NOMO-1 treated with DMSO at 0.1 percent for 48 hours (cell line): ENCODE results near the gene PI16.
A peak's percentile ranks its signal among the peaks of the same experiment; 100 is the strongest.

Experiments used
- DNase-seq: peaks from one replicate; lab custom pipeline; 2025; ENCODE audit not compliant: unreplicated experiment; lab: John Stamatoyannopoulos, UW

Gene PI16

DNA sequence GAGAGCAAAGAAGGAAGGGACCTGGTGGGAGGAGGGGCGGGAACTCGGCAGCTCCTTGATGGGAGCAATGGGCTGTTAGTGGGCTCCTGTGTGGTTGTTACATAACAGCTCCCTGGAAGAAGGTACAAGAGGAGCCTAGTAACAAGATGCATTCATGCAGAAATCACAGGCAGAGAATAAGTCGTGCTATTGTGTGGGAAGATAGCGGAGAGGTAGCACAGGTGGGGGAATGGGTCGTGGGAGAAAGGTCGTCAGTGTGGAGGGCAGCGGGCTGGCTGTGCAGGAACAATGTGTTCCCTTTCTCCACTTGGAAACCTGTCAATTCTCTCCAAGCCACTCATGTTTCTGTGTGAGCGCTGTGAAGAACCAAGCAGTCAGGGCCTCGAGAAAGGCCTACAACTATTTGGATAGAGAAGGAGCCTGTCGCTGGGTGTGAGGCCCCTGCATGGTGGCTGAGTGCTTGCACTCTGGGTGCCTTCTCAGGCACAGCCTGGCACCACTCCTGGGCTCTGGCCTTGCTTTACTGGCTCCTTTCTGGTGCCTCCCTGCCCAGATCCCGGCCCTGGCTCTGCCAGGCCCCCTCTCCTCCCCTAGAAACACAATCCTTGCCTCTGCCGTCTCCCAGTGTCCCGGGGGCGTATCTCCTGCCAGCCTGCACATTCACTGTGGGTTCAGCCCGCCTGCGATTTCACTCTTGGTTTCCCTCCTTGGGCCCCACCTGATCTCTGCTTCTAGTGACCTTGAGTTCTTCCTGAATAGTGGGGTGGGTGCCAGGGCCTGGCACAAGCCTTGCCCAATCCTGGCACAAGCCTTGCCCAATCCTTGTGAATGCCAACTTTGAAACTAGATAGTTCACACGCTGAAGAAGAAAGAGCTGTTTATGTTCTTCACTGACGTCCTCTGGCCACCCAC lies 43.5 kb downstream of the PI16 start:
- DNase-seq = no peak

DNA sequence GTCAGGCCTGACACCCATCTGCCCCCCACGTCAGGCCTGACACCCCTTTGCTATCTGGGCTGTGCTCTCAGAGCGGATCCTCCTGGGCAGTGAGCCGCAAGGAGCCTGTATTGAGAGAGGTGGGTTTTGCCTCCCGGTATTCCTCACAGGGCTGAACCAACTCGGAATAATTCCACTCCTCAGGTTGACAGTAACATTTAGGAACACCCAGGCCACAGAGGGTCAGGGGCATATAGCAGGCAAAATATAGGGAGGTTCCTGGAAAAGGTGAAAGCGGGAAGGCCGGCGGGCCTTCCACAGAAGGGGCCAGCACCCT lies 44.1 kb downstream of the PI16 start:
- DNase-seq = no peak

DNA sequence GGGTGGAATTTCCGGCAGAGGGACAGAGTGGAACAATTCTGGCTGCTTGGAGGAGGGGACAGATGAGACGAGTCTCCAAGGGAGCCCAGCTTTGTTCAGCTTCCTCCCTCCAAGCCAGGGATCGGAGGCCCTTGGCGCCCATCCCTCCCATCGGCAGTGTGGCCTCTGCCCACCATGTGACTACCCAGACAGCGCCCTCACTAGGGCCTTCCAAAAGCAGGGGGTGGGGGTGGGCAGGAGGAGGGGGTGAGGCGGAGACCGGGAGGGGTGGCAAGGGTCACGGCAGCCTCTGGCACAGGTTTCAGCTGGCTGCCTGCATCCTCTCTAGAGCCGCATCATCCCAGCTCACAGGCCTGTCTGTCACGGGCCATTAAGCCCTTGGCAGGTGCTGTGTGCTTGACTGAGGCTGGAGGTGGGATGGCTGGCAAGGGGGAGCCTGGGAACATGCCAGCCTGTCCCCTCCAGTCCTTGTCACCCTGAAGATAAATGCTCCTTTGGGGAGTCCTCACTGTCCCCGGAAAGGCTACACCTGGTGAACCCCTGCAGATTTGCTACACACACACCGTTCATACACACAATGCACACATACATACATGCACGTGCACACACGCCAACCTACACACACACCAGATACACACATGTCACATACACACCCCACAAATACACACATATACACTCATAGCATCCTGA lies 44.7 kb downstream of the PI16 start:
- no peak for DNase-seq

DNA sequence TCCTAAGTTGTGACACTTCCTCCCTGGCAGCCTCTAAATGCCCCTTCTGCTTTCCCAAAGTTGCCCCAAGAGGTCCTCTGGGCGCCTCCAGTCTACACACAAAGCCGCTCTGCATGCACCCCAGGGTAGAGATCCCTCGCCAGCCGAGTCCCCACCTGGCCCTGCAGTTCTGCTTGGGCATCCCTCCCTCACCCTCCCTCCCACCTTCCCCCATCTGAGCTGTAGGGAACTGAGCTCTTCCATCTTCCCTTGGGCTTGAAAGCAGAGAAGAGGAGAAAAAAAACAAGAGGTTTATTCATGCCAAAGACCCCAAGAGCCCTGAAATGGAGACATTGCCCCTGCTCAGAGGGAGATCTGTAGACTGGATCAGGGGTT lies 45.2 kb downstream of the PI16 start:
- no peak for DNase-seq

DNA sequence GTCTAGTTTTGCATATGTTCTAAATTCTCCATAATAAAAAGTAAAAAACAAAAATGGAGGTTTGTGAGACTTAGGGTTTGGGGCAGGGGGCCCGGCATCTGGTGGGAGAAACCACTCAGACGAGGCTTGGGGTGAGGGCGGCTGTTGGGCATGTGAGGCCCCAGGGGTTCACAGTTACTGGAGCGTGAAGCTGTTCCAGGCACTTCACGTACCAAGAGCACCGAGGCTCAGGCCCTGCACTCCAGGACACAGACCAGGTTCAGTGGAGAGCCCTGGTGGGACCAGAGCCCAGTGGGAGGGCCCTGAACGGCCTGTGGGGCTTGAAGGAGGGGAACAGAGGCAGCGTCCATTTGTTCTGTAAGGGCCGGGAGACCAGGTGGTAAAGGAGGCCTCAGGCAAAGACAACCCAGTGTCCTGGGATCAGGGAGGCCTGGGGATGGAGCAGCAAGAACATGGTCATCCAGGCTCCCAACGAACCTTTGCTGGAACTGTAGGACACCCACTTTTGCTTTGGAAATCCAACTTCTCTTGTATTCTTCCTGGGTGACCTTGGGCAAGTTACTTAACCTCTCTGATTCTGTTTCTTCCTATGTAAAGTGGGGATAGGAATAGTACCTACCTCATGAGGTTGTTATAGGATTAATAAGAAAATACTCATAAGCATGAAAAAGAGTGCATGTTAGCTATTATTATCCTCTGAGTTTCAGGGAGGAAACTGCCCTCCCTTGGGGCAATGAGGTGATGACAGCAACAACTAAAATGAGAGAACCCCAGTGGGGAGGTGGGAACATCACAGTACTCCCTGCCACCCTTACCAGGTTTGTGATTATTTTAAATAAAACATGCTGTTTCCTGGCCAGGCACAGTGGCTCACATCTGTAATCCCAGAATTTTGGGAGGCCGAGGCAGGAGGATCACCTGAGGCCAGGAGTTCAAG lies 49.8 kb downstream of the PI16 start:
- no peak for DNase-seq

DNA sequence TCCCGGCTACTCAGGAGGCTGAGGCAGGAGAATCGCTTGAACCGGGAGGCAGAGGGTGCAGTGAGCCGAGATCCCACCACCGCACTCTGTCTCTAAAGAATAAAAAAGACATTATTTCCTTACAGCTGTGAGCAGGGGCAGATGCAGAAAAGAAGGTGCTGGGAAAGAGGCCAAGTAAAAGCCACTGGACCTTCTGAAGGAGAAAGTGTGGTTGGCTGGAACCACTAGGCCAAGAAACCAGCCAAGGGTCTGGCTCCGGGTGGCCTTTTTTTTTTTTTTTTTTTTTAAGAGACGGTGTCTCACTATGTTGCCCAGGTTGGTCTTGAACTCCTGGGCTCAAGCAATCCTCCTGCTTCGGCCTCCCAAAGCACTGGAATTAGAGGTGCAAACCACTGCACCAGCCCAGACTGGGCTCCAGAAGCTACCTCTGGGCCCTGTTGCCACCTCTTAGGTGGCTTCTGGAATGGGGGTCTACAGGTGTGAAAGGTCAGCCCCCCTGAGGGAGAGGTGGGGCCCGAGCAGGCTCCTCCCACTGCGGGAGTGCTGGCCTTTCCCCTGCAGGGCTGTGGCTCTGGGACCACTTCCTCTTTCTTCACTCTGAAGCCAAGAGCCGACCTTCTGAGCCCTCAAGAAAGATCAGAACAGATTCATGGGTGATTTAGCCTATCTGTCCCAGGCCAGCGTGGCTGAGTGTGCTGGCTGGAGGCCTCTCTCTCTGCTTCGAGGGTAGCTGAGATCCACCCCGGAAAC lies 50.7 kb downstream of the PI16 start, which contains the start of gene FGD2:
Gene FGD2, plus strand, starts transcription at position 595 of the 750 bp plus-strand sequence. CDS start 163 bp downstream, outside the sequence.
- peak; percentile 84 for DNase-seq

DNA sequence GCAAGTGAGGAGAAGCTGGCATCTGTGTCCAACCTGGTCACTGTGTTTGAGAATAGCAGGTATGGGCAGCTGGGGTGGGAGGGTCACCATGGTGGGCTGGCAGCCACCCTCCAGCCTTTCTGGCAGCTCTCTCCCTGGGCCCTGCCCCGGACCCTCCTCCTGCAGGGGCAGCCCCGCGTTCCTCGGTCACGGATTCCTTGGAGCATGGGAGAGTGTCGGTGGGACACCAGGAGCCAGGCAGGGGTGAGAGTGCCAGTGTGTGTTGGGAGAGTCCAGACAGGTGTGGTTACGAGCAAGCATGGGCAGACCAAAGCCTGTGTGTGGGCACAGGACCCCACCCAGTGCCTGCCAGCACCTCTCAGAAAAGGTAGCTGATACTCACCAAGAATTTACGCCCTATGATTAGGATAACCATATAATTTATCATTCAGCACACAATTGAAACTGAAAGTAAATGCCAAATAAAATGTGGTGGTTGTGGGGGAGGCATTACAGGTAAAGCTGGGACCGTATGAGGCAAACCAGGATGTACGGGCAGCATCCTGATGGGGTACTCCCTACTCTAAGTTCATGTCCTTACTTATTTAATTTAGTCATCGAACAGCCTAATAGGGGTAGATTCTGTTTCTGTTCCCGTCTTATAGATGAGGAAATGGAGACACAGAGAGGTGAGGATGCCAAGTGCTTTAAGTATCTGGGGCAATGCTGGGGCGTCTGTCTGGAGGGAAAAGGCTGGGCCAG lies 51.5 kb downstream of the PI16 start:
- DNase-seq = peak; percentile 46

DNA sequence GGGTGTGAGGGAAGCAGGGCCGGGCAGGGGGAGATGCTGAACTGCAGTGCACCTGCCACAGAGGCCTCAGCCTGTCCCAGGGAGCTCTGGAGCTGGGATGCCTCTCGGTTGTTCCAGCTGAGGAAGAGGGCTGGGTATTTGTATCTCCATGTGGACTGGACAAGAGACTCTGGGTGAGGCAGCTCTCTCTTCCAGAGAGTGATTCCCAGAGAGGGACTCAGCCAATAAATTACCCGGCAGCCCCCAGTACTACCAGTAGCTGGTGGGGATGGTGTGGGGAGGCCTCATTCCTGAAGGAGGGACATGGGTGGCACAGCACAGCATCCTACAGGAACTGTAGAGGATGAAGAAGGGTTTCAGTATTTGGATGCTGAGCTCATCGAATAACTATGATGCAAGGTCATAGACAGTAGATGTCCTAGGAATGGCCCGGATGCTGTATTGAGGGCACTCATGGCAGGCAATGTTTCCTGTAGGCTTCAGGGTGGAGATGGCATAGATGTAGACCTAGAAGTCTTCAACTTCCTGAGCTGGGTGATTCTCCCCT lies 52.3 kb downstream of the PI16 start:
- no peak for DNase-seq

DNA sequence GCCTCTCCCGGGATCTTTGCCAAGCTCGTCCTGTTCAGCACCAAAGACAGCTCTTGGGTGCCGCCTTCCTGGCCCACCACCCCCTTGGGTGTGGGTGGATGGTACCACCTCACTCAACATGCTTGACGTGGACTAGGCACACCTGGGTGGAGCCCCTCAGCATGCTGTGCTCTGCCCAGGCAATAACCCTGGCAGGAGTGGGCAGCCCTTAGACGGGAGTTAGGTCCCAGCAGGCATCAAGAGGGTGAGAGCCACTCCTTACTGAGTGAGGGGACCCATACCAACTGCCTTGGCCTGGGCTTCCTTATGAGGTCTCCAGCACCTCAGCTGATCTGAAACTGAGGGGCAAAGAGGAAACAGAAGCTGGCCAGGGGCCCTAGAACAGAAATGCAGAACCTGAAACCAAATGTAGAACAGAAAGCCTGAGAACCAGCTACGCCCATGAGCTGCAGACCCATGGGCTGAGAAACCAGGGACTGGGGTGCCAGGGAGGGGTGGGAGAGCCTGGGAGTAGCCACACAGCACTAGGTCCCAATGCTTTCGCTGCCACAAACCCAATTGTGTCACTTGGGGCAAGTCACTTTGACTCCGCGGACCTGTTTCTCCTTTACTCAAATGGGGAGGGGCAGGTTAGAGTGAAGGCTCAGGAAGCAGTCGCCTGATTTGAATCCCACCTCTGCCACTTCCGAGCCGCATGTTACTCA lies 53.0 kb downstream of the PI16 start:
- DNase-seq = peak; percentile 92

DNA sequence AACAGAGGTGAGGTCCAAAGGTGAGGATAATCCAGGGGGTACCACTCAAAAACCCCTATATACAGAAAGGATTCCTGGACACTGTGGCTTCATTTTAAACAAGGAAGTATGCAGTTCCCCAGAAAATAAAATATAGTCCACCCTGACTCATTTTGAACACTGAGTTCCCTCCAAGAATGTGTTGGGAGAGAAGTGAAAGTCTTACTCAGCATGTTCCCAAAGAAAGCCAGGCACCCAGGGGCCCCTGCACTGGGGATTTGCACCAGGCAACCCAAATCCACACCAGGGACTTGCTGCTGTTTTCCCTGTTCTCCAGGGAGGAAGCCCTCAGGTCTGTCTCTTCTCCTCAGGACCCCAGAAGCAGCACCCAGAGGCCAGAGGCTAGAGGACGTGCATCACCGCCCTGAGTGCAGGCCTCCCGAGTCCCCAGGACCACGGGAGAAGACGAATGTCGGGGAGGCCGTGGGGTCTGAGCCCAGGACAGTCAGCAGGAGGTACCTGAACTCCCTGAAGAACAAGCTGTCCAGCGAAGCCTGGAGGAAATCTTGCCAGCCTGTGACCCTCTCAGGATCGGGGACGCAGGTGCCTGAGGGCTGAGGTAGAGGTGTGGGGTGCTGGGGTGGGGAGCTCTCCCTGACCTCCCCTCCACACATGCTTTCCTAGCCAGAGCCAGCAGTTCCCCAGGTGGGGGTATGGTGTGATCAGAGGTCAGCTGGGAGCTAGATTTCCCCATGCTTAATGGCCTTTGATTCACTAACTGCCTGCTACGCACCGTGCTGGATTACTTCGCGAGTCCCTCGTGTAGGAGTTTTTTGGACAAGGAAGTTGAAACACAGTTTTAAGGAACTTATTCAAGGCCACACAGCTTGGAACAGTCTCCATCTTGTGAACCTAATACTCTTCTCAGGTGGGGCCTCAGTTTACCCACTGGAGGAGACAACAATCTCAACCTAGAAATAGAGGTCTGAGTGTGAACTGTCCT lies 54.2 kb downstream of the PI16 start:
- DNase-seq = peak; percentile 23

DNA sequence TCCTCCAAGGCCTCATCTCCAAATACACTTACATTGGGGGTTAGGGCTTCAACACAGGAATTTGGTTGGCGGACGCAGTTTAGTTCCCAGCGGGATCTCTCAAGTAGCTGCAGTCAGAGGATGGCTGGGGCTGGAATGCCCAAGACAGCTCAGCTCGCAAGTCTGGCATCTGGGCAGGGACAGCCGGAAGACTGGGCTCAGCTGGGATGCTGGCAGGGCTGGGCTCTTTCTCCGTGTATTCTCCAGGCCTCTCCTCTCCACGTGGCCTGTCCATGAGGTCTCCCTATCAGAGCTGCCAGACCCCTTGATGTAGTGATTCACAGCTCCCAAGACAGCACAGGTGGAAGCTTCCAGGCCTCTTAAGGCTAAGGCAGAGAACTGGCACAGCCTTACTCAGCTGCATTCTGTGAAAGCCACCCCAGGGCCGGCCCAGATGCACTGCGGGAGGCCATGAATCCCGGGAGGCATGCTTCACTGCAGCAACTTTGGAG lies 55.9 kb downstream of the PI16 start:
- DNase-seq = no peak

DNA sequence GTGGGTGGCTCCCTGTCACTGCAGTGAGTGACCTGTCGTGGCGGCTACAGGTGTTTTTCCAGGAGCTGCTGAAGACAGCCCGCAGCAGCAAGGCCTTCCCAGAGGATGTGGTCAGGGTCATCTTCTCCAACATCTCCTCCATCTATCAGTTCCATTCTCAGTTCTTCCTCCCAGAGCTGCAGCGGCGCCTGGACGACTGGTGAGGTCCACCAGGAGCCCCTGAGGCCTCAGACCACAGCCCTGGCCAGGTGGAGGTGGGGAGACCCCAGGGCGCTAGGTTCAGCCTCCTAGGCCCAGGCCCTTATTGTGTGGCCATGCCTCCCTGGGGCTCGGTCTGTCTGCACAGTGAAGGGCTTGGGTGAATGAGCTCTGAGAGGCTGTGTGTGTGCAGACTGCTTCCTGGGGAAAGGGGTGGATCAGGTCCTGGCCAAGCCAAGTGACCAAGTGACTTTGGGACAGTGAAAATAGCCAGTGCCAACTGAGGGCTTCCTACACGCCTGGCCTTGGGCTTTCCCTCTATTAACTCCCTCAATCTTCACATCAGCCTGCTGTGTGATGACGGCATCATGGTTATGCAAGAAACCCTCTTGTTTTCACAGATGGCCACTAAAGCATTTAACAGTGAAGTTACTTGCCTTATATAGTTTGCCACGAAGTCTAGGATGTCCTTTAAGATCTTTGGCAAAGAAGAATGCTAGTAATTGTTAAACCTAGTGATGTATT lies 57.3 kb downstream of the PI16 start:
- DNase-seq = no peak

DNA sequence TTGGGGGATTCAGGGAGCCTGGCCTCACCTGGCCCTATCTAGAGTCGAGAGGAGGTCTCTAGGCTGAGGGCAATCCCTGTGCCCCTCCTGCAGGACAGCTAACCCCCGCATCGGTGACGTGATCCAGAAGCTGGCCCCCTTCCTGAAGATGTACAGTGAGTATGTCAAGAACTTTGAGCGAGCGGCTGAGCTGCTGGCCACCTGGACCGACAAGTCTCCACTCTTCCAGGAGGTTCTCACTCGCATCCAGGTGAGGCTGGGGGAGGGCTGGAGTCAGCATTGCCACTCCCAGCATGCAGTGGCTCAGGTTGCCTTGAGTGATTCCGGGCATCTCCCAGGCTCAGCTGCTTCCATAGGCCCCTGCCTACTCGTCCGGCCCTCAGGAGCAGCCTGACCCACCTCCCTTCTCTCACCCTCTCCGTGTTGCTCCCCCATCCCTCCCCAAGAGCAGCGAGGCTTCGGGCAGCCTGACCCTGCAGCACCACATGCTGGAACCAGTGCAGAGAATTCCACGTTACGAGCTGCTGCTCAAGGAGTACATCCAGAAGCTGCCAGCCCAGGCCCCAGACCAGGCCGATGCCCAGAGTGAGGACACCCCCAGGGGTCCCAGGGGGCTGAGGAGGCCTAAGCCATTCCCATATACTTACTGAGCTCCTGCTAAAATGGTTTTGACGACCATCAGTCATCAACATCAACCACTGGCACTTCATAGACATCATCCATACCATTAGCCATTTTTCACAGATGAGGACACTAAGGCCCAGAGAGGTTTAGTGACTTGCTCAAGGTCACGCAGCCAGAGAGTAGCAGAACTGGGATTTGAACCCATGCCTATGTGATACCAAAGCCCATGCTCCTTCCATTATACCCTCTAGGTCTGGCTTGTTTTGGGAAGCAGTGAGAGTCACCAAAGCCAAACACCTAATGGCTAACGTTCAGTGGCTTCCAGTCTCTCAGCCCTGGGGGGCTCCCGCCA lies 59.3 kb downstream of the PI16 start:
- no peak for DNase-seq
